AG10803 (cell line): ENCODE data around the gene FGF11.
"Not testable (repeated sequence)": the region's sequence is repeated elsewhere in the genome, so short reads cannot be mapped to it uniquely, and the experiment has no call there.

Experiments used
- DNase-seq: peaks from one replicate; pipeline ENCODE4 v3.0.0; 2010; ENCODE audit warnings: low read depth
- H3K4me3 ChIP-seq: 2 replicates; pipeline ENCODE4 v1.5.1; 2011; ENCODE audit warnings: mild to moderate bottlenecking, low read length, control low read depth
- CTCF ChIP-seq: conservative IDR thresholded peaks from 2 replicates; pipeline ENCODE4 v1.5.1; 2011; ENCODE audit warnings: mild to moderate bottlenecking, low read length, control low read depth, inconsistent platforms

The FGF11 gene

GRCh38 chr17:7477392-7478275 is 38.3 kb downstream of the FGF11 start:
- H3K4me3 ChIP-seq: peak overlapping the region; percentile 68

GRCh38 chr17:7478276-7479212 is 39.2 kb downstream of the FGF11 start:
- TF ChIP-seq CTCF: no peak
- peak; percentile 48 for DNase-seq
- H3K4me3 ChIP-seq: peak overlapping the region; percentile 68

More at GRCh38 chr17:7477392-7478275, 38.3 kb downstream of the FGF11 start:
- no peak for TF ChIP-seq CTCF
- DNase-seq: peak; percentile 96

- no peak for TF ChIP-seq CTCF
- DNase-seq: peak; percentile 48
- H3K4me3 ChIP-seq: peak within 1 kb of the TSS; percentile 72
Measured at GRCh38 chr17:7479213-7480088, 40.1 kb downstream of the FGF11 start, which contains the start of gene ZBTB4. Gene ZBTB4, minus strand, starts transcription at chr17:7479631. Its CDS starts 12,830 bp downstream, at chr17:7466801.

GRCh38 chr17:7480089-7480384 is 40.7 kb downstream of the FGF11 start:
- TF ChIP-seq CTCF: 0 out of 2 replicates have a peak, but pooled peaks have one; percentile 5
- peak; percentile 28 for DNase-seq
- H3K4me3 ChIP-seq: peak overlapping the region; percentile 72

GRCh38 chr17:7481275-7481674 is 42.0 kb downstream of the FGF11 start, which contains the start of gene SLC35G6:
Gene SLC35G6, plus strand, starts transcription at chr17:7481446. Its CDS starts 71 bp downstream, at chr17:7481517.
- DNase-seq: not testable (repeated sequence)
- H3K4me3 ChIP-seq: peak within 1 kb of the TSS; percentile 72

GRCh38 chr17:7481842-7482741 is 42.8 kb downstream of the FGF11 start:
- DNase-seq, H3K4me3 ChIP-seq: not testable (repeated sequence)

- DNase-seq: not testable (repeated sequence)
- peak overlapping the region; percentile 90 for H3K4me3 ChIP-seq
Measured at GRCh38 chr17:7482742-7483088, 43.4 kb downstream of the FGF11 start.
